Muscle of back (tissue), 11 donors: ENCODE results near the gene SYNGR2. TPM values are rescaled to one million over a fixed set of nuclear protein-coding genes. Genes with fewer than 3 reads are reported as not detected.

Source experiments
- DNase-seq, 3 donors: peaks; one replicate each; pipeline versions ENCODE4 v3.0.0 to v3.0.0-alpha.2; 2013
- polyA plus RNA-seq, 10 donors: library from polyadenylated mRNA; unstranded; fragments of 120-200 nt; gene quantifications; one replicate each; pipeline ENCODE4 v1.2.1, GENCODE V29; 2013; ENCODE audit not compliant: insufficient read length in 10 of 10

Gene SYNGR2
- polyA plus RNA-seq, 10 donors, result 56.6 to 89.8 (median 81.4) TPM

- peak; percentile 97 to 98 (median 97) for DNase-seq
Observed at GRCh38 chr17:78186692-78187595, 18.6 kb downstream of the SYNGR2 start, which contains the start of the genes AFMID and TK1. Gene AFMID (plus strand): TSS chr17:78187362. CDS start chr17:78187371, 9 bp downstream. Gene TK1 (minus strand): TSS chr17:78187052. CDS start chr17:78186994, 58 bp downstream.

DNA sequence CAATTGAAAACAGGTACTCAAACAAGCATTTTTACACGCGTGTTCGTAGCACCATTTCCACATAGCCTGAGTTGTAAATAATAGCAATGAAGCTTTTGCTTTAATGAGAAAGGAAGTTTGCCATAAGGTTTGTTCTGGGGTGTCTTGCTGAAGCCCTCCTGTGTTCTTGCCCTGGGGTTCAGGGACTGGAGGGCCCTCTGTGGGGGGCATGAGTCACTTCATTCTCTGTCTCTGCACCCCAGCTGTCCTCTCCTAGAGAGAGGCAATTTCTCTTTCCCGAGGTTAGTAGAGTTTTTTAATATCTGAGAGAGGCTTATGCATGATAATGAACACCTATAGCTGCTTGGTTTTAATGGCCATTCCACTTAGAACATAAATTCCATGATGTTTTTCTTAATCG, 28.3 kb downstream of the SYNGR2 start:
- DNase-seq, result no peak

DNA sequence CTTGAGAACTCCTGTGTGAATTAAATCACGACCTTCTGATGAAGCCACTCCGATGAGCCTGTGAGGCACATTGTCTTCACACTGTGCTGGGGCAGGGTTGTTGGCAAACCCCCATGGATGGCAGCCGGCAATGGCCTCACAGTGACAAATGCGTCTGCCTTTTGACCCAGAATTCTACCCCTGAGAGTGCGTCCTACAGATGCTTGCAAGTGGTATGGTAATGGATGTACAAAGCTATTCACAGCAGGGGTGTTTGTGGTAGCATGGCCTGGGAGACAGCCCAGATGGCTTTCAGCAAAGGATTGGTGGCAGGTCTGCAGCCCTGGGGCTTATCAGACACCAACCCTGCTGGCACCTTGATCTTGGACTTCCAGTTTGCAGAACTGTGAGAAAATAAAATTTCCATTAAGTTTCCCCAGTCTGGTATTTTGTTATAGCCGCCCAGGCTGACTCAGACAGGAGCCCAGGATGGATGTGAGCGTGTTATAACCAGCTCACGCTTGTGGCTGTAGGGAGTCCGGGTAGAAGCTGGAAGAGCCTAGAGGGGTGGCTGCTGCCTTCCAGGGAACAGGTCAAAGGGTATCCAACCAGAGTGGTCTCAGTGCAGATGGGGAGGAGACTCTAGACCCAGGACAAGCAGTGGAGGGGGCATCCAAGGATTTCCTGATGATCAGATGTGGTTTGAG, 28.9 kb downstream of the SYNGR2 start:
- no peak for DNase-seq

GRCh38 chr17:78200451-78200850, 32.1 kb downstream of the SYNGR2 start:
- DNase-seq, result no peak

DNA sequence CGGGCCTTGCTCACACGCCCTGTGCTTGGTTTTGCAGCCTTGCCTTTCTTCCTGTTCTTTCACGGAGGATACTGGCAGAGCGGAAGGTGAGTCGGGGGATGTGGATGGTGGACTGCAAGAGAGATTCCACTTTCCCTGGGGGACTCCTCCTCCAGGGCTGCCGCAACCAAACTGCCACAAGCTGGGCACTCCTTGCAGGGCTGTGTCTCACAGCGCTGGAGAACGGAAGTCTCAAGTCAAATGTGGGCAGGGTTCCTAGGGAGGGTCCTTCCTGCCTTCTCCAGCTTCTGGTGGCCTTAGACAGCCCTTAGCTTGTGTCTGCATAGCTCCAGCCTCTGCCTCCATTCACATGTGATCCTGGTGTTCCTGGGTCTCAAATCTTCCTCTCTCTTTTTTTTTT, 34.3 kb downstream of the SYNGR2 start:
- no peak for DNase-seq

GRCh38 chr17:78204387-78205123, 36.2 kb downstream of the SYNGR2 start:
- DNase-seq, result no peak

- no peak for DNase-seq
Observed at GRCh38 chr17:78205124-78205775, 36.9 kb downstream of the SYNGR2 start.

- DNase-seq, result no peak
Observed at GRCh38 chr17:78206298-78206697, 37.9 kb downstream of the SYNGR2 start.

GRCh38 chr17:78208486-78208885, 40.1 kb downstream of the SYNGR2 start:
- DNase-seq, result no peak

DNA sequence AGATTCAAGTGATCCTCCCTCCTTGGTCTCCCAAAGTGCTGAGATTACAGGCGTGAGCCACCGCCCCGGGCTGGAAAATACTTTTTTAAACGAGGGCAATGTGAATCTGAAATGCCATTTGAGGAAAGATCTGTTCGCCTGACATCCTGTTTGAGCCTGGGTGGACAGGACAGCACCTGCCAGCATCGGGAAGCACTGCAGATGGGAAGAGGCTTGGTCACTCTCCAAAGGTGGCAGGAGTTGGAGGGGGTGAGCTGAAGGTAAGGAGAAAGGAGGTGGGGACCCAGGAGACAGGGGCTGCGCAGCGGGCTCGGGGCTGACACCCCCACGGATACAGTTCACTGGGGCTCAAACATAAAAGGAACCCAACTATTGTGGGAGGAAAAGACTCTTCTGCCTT, 41.7 kb downstream of the SYNGR2 start:
- no peak for DNase-seq

DNA sequence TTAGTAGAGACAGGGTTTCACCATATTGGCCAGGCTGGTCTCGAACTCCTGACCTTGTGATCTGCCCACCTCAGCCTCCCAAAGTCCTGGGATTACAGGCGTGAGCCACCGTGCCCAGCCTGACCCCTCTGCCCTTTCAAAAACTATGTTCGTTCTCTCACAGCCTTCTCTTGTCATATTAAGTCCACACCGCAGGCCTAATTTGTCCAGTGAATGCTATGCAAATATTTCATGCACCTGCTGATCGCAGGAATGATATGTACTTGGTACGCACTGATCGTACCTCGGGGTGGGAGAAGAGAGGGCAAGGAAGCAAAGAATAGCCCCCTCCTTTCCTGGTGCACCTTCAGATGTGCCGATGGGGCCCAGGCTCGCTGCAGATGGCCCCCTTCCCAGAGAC, 42.7 kb downstream of the SYNGR2 start:
- no peak for DNase-seq

DNA sequence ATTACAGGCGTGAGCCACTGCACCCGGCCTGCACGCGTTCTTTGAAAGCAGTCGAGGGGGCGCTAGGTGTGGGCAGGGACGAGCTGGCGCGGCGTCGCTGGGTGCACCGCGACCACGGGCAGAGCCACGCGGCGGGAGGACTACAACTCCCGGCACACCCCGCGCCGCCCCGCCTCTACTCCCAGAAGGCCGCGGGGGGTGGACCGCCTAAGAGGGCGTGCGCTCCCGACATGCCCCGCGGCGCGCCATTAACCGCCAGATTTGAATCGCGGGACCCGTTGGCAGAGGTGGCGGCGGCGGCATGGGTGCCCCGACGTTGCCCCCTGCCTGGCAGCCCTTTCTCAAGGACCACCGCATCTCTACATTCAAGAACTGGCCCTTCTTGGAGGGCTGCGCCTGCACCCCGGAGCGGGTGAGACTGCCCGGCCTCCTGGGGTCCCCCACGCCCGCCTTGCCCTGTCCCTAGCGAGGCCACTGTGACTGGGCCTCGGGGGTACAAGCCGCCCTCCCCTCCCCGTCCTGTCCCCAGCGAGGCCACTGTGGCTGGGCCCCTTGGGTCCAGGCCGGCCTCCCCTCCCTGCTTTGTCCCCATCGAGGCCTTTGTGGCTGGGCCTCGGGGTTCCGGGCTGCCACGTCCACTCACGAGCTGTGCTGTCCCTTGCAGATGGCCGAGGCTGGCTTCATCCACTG, 45.8 kb downstream of the SYNGR2 start, which contains the start of gene BIRC5:
Gene BIRC5, plus strand, starts transcription at position 238 of the 690 bp plus-strand sequence. Its CDS starts 64 bp downstream, at position 302.
- DNase-seq, result peak; percentile 86 to 92 (median 87)

DNA sequence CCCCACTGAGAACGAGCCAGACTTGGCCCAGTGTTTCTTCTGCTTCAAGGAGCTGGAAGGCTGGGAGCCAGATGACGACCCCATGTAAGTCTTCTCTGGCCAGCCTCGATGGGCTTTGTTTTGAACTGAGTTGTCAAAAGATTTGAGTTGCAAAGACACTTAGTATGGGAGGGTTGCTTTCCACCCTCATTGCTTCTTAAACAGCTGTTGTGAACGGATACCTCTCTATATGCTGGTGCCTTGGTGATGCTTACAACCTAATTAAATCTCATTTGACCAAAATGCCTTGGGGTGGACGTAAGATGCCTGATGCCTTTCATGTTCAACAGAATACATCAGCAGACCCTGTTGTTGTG, 46.3 kb downstream of the SYNGR2 start:
- DNase-seq, result no peak

GRCh38 chr17:78219396-78220150, 51.2 kb downstream of the SYNGR2 start:
- no peak for DNase-seq

Other genes starting within 250 kb of the SYNGR2 start
- gene TNRC6C, start 209.9 kb upstream of the SYNGR2 start, polyA plus RNA-seq, result 10 to 100 TPM in 5 of 10 donors, 1 to 10 TPM in 5; 7.7 to 12.0 (median 10.1) TPM
- gene TMC6, start 39.8 kb upstream of the SYNGR2 start, polyA plus RNA-seq, result 10 to 100 TPM; 18.6 to 33.0 (median 22.6) TPM
- 10 to 100 TPM in 1 of 10 donors, 1 to 10 TPM in 9; 1.9 to 14.0 (median 3.0) TPM for gene TMC8, start 37.8 kb upstream of the SYNGR2 start, polyA plus RNA-seq
- 1 to 10 TPM in 6 of 10 donors, under 1 TPM in 4; 0.51 to 1.7 (median 1.1) TPM for gene C17orf99, start 22.2 kb upstream of the SYNGR2 start, polyA plus RNA-seq
- gene TK1, start 18.5 kb downstream of the SYNGR2 start, polyA plus RNA-seq, result 10 to 100 TPM; 12.7 to 40.5 (median 19.7) TPM
- gene AFMID, start 18.8 kb downstream of the SYNGR2 start, polyA plus RNA-seq, result 10 to 100 TPM; 28.3 to 39.5 (median 32.1) TPM
- gene BIRC5, start 45.7 kb downstream of the SYNGR2 start, polyA plus RNA-seq, result 10 to 100 TPM; 10.3 to 26.3 (median 15.8) TPM
- gene TMEM235, start 63.0 kb downstream of the SYNGR2 start, polyA plus RNA-seq, result under 1 TPM in 2 of 10 donors, not detected in 8; 0.11 to 0.14 TPM
- gene SOCS3, start 191.5 kb downstream of the SYNGR2 start, polyA plus RNA-seq, result 100 to 1,000 TPM in 1 of 10 donors, 10 to 100 TPM in 7, 1 to 10 TPM in 2; 4.2 to 161 (median 21.2) TPM
- 10 to 100 TPM; 17.2 to 30.6 (median 23.7) TPM for gene PGS1, start 210.1 kb downstream of the SYNGR2 start, polyA plus RNA-seq